Stimulated activated CD4-positive, alpha-beta T cell treated with anti-CD3 and anti-CD28 coated beads, Interleukin-12 subunit alpha, Interleukin-12 subunit beta, amount 100 ng/mL, for 24 hours (primary cell): ENCODE results near the gene ZNF169.
"Not testable (repeated sequence)": the region's sequence is repeated elsewhere in the genome, so short reads cannot be mapped to it uniquely, and the experiment has no call there.

Experiments
- DNase-seq, 2 experiments: peaks; one replicate each; pipeline ENCODE4 v3.0.0-alpha.2; 2020; ENCODE audit warnings: low read depth in 2 of 2

The ZNF169 gene

GRCh38 chr9:94286116-94286515, 27.0 kb downstream of the ZNF169 start:
- DNase-seq: no peak

- no peak for DNase-seq
Observed at GRCh38 chr9:94287877-94288513, 28.9 kb downstream of the ZNF169 start.

DNA sequence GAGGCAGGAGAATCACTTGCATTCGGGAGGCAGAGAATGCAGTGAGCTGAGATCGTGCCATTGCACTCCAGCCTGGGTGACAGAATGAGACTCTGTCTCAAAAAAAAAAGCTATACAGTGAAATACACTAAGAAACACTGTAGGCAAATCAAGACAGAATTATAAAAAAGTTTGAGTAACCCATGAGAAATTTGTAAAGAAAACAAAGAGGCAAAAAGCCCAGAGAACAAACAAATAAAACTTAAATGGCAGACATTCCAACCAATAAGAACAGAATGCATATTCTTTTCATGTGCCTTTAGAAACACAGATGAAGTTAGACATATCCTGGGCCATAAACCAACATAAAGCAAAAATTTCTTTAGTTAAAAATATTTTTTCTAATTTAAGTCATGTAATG, 30.6 kb downstream of the ZNF169 start:
- no peak for DNase-seq

- DNase-seq: no peak
Observed at GRCh38 chr9:94298949-94299599, 40.0 kb downstream of the ZNF169 start.

DNA sequence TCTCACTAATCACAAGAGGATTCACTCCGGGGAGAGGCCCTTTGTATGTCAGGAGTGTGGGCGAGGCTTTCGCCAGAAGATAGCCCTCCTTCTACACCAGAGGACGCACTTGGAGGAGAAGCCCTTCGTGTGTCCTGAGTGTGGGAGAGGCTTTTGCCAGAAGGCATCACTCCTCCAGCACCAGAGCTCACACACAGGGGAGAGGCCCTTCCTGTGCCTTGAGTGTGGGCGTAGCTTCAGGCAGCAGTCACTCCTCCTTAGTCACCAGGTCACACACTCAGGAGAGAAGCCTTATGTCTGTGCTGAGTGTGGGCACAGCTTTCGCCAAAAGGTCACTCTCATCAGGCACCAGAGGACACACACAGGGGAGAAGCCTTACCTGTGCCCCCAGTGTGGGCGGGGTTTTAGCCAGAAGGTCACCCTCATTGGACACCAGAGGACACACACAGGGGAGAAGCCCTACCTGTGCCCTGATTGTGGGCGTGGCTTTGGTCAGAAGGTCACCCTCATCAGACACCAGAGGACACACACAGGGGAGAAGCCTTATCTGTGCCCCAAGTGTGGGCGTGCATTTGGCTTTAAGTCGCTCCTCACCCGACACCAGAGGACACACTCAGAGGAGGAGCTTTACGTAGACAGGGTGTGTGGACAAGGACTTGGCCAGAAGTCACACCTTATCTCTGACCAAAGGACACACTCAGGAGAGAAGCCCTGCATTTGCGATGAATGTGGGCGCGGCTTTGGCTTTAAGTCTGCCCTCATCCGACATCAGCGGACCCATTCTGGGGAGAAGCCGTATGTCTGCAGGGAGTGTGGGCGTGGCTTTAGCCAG, 41.6 kb downstream of the ZNF169 start:
- no peak for DNase-seq

GRCh38 chr9:94301583-94301982, 42.5 kb downstream of the ZNF169 start:
- DNase-seq: no peak

DNA sequence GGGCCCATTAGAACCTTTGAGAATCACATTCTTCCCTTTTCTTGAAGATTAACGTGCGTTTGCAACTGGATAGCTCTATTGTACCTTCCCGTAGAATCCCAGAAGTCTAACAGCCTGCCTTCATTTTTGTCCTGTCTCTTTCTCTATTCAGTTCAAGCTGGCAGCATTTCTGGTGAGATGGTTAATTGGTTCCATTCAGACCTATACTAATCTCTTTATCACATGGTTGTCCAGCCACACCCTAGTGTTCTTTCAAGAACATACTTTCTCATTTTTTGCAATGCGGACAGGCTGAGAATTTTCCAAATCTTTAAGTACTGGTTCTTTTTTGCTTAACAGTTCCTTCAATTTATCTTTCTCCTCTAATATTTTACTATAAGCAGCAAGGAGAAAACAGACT, 43.3 kb downstream of the ZNF169 start:
- no peak for DNase-seq

DNA sequence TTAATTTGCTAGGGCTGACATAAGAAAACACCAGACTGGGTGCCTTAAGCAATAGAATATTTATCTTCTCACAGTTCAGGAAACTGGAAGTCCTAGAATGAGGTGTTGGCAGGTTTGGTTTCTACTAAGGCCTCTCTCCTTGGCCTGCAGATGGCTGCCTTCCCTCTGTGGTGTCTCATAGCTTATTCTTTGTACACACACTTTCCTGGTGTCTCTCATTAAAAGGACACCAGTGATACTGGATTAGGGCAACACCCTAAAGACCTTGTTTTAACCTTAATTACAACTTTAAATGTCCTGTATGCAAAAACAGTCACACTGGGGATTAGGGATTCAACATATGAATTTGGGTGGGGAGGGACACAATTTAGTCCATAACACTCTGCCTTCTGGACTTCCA, 44.2 kb downstream of the ZNF169 start:
- no peak for DNase-seq

- DNase-seq: not testable (repeated sequence)
Observed at GRCh38 chr9:94315034-94315984, 56.2 kb downstream of the ZNF169 start.

DNA sequence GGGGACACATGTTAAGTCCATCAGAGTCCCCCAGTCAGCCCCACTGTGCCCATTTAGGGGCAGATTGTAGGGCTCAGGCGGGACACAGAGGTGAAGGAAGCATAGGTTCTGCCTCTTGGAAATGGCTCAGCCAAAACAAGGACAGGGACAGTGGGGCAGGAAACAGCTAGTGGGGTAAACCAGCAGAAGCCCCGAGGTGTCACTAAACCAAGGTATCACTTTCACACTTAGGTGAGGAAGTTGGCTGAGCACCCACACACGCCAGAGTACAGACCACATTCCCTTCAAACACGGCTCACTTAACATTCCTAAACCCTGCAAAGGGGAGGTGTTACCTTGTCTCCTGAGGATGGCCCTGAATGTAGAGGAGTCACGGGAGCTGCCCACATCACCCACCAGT, 57.1 kb downstream of the ZNF169 start:
- DNase-seq: not testable (repeated sequence)

DNA sequence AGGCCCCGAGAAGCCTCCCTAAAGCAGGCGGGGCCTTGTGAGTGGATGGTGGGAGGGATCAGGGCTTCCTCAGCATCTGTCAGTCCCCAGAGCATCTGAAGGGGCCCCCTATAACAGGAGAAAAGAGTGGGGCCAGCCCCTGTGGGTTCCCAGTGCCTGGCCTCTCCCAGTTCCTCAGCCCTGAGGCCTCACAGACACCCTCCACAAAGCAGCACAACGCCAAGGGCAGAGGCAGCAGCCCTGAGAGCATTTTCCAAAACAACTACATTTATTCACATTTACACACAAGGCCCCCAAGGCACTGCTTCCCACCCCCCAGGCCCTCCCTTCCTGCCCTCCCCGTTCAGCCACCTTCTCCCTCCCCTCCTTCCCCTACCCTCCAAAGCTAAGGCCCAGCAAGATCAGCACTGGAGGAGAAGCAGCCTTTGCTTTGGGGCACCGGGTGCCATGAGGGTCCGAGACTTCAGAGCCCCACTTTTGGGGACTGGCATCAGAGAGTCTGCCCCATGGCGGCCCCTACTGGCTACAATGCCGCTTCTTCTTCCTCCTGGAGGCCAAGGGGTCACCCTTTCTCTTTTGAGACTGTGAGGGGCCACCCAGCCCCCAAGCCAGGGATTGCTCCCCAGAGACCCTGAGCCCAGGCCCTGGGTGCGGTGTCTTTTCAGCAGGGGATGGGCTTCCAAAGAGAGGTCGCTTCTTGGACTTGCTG, 59.0 kb downstream of the ZNF169 start:
- not testable (repeated sequence) for DNase-seq

DNA sequence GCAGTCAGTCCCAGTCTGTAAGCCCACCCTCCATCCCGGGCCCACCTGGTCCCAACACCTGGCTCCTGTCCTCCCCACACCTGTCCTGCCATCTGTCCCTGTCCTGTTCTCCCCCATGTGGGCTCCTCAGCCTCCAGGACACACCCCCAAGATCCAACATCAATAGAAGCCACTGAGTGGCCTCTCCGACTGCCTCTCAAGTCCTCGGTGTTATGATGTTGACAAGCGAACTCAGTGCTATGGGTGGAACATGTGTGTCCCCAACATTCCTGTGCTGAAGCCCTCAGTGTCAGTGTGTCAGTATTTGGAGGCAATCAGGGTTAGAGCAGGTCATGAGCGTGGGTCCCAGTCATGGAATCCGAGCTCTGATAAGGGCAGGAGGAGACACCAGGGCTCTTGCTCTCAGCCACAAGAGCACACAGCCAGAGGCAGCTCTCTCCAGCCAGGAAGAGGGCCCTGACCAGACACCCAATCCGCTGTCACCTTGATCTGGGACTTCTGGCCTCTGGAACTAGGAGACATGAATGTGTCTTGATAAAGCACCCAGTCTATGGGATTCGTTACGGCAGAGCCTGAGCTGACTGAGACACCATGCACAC, 63.3 kb downstream of the ZNF169 start:
- not testable (repeated sequence) for DNase-seq

DNA sequence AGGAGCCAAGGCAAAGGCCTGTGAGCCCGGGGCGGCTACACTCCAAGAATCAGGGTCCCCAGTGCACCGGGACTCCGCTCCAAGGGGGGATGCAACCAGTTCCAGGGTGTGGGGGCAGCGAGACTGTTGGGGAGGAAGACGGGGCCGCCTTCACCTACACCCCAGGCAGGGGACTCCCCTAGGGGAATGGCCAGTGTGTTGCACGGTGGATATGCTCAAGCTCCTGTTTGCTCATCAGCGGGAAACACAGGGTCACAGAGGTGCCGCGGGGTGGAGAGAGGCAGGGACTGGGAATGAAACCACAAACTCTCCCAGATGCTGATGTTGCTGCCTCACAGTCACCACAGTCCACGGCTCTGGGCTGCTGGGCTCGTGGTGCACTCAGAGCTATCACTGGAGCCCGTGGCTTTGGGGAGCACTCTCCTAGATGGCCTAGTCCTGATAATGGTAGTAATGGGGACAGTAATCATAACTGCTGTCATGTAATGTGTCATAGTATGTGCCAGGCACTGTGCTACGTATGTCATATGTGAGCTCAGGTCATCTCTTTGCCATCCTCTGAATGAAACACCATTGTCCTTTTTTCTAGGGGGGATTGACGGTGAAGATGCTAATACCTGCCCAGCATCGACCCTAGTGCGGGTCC, 64.2 kb downstream of the ZNF169 start:
- DNase-seq: not testable (repeated sequence)

DNA sequence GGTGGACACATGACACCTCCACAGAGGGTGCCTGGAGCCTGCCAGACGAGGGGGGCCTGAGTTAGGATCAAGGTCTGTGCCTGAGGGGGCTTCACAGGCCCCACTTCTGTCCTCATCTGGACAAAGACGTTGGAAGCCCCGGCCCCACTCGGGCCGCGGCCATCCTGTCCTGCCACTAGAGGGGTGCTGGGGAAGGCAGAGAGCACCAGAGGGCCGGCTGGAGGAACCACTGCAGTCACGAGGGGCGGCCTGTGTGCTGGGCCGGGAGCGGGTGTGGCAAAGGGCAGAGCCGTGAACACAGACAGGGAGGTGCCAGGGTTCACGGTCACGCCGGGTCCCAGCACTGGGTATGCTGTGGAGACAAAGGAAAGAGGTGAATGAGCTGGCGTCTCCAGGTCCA, 66.5 kb downstream of the ZNF169 start:
- not testable (repeated sequence) for DNase-seq

DNA sequence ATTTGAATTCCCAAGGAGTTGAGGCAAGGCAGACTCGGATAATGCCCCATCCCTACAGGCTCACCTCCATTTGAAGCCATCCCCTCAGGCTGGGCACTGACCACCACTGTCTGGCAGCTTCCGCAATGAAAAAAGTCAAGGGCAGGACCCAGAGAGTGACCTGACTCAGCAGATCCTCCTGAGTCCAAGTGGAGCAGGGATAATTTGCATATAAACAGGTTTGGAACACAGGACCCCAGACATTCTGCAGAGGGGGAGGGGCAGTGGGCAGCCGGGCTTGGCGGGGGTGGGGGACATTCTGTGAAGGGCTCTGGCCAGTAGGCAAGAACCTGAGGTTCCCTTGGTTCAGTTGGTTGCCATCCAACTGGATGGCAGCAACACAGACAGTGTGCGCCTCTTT, 69.4 kb downstream of the ZNF169 start, which contains the start of gene NUTM2F:
Gene NUTM2F (minus strand): TSS at position 101 of the 400 bp plus-strand sequence. CDS start 21 bp downstream, at position 80.
- not testable (repeated sequence) for DNase-seq

- DNase-seq: not testable (repeated sequence)
Observed at GRCh38 chr9:94336445-94336844, 77.3 kb downstream of the ZNF169 start.

DNA sequence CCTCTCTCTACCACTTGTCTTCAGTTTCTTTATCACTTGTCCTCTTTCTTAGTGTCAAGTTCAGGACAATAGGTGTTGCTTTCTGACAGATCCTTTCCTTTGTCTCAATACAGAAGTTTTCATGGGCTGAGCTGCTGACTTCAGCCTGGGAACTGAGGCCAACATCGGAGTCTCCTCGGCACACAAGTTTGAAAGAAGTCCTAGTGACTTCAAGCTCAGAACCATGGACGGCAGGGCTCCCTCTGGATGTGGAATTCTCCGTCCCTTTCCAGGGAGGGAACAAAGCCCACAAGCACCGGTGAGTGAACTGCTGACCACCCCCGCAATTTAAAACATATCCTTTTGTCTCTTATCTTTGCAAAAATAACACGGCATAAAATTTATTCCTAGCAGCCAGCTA, 79.6 kb downstream of the ZNF169 start:
- DNase-seq: not testable (repeated sequence)

DNA sequence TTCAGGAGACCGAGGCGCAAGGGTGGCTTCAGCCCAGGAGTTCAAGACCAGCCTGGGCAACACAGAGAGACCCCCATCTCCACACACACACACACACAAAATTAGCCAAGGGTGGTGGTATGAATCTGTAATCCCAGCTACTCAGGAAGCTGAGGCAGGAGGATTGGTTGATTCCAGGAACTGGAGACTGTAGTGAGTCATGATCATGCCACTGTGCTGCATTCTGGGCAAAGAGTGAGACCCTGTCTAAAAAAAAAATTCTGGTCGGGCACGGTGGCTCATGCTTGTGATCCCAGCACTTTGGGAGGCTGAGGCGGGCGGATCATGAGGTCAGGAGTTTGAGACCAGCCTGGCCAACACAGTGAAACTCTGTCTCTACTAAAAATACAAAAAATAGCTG, 80.6 kb downstream of the ZNF169 start:
- DNase-seq: not testable (repeated sequence)

DNA sequence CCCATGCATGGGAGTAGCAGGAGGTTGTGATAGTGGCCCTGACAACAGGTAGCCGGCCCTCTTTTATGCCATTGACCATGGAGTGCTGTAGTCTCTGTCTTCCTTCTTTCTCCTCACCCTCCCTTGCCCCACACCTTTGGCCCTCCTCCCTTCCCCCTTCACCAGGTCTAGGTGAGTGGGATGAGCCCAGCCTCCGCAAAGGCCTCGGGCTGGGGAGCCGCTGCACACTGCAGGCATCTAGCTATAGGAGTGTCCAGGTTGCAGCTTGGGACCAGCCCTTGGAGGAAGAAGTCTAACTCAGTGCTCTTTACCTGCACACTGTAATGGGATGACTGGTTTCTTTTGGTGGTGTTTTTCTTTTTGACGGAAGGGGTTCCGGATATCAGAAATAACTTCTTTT, 81.7 kb downstream of the ZNF169 start:
- not testable (repeated sequence) for DNase-seq

DNA sequence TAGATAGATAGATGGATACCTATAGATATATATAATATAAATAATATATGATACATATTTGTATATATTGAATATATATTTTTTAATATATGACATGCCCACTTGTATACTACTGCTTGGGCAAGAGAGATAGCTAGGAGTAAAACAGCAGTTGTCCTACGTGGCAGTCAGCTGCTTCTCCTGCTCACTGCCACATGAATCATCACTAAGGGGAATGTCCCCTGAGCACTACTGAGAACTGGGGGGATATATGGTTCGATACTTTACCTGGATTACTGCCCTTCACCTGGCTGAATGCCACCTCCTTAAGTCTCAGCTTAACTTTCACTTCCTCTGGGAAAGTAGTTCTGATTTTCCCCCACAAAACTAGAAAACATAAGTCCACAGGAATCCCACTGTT, 82.6 kb downstream of the ZNF169 start:
- DNase-seq: not testable (repeated sequence)
